Measurements from ENCODE around the gene POLR2A.
A peak's percentile ranks its signal among the peaks of the same experiment; 100 is the strongest.
"Not testable (repeated sequence)": the region's sequence is repeated elsewhere in the genome, so short reads cannot be mapped to it uniquely, and the experiment has no call there.

Gene POLR2A

DNA sequence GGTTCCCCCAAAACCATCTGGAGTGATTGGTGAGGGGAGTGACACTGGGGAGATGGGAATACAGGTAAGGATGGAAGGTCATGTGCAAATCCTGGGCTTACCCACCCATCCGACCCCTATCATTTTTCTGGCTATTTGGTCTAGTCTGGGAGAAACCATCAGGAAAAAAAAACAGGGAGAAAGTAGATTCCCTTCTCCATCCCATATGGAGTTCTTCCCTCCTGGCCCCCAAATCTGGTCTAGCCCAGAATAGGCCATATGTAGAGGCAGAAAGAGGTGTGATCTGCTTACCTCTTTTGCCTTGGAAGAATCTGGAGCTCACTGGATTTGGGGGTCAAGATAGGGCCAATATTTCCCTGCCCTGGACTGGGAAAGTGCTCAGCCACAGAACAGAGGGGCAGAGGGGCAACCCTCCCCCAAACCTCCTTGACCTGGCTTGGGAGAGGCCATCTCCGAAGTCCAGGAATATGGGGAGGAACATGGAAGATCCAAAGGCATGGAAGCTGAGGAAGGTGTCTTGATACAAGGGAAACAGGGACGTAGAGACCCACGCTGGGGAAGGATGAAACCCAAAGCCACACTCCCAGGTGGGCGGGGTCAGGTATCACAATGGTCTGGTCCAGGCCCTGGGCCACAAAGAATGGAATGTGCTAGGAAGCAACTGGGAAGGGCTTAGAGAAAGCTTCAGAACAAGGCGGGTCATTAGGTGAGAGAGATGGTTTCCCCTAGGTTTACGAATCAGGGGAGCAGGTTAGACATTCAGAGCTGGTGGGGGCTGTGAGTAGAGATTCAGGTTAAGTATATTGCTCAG lies 23.1 kb upstream of the POLR2A start:
- no peak for DNase-seq

GRCh38 chr17:7462474-7463371 lies 21.4 kb upstream of the POLR2A start:
- DNase-seq = no peak

GRCh38 chr17:7463372-7463846 lies 20.8 kb upstream of the POLR2A start:
- no peak for DNase-seq

DNA sequence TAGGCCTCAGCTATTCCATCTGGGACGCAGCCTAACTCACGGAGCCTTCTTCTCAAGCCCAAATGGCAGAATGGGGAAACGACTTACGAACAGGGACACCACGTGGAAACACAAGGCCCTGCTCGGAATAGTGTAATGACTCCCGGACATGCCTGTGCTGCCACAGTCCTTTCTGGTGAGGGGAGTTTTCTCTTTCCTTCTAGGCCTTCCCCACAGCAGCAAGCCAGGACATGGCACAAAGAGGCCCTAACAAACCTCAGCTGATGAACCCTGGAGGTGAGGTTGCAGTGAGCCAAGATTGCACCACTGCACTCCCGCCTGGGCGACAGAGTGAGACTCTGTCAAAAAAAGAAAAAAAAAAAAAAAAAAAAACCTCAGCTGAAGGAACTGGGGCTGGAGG lies 20.1 kb upstream of the POLR2A start:
- no peak for DNase-seq

GRCh38 chr17:7465597-7466275 lies 18.4 kb upstream of the POLR2A start:
- no peak for DNase-seq

GRCh38 chr17:7466318-7466638 lies 17.9 kb upstream of the POLR2A start:
- DNase-seq = no peak

DNA sequence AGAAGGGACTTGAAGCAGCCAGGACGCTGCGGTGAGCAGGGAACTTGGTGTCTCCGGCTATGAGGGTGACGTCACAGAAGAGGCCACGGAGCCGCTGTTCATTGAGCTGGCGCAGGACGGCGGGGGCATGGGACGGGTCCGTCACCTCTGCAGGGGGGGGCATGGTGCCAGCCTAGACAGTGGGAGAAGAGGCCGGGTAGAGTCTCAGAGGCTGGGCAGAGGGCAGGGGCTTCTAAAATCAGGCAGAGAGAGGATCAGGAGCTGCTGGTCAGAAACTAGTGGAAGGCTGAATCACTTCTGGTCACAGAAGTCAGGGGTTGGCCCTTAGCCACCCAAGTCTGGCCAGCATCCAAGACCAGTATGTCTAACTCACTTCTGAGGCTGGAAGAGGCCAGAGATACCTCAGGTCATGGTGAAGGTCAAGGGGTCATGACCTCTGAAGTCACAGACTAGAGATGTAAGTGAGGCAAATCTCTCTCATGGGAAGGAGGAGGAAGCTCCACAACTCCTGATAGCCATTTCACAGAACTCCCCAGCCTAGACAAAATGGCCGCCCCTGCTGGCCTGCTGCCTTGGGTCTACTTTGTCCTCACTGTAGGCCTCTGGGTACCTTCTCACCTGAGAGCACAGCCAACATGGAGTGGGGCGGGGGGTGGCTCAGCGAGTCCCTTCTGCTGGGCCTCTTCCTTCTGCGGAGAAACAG lies 17.4 kb upstream of the POLR2A start:
- DNase-seq = no peak

- no peak for DNase-seq
Measured at GRCh38 chr17:7467498-7467897, 16.7 kb upstream of the POLR2A start.

DNA sequence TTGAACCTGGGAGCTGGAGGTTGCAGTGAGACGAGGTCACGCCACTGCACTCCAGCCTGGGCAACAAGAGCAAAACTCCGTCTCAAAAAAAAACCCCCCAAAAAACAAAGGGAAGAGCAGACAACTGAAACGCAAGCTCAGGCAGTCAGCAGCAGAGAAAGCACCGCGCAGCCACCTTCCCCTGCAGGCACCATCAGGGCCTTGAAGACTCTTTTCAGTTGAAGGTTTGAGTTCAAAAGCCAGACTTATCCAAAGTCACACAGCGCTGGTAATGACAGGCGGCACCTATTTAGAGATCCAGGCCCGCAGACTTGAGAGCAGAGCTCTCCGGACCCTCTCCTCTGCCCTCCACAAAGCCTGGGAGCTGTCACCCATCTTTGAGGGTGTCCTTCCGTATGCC lies 15.9 kb upstream of the POLR2A start:
- no peak for DNase-seq

DNA sequence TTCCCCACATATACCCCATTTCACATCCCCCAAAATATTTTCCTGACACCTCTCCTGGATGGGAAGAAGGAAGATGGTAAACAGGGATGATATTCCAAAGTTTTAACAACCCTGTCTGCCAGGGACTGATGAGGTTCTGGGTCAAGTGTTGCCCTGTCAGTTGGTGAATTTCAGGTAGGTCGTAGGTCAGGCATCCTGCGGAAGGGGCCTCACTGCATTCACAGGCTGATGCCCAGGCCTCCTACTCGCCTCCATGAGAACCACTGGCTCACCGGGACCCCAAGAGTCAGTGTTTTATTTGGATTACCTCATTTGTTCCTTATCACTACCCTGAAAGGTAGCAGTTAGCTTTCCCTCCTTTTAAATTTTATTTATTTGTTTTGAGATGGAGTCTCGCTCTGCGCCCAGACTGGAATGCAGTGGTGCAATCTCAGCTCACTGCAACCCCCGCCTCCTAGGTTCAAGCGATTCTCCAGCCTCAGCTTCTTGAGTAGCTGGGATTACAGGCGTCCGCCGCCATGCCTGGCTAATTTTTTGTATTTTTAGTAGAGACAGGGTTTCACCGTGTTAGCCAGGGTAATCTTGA lies 15.3 kb upstream of the POLR2A start:
- no peak for DNase-seq

DNA sequence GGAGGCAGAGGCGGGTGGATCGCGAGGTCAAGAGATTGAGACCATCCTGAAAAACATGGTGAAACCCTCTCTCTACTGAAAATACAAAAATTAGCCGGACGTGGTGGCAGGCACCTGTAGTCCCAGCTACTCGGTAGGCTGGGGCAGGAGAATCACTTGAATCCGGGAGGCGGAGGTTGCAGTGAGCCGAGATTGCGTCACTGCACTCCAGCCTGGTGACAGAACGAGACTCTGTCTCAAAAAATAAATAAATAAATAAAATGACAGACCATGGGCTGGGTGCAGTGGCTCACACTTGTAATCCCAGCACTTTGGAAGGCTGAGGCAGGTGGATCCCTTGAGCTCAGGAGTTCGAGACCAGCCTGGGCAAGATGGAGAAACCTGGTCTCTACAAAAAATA lies 14.3 kb upstream of the POLR2A start:
- not testable (repeated sequence) for DNase-seq

DNA sequence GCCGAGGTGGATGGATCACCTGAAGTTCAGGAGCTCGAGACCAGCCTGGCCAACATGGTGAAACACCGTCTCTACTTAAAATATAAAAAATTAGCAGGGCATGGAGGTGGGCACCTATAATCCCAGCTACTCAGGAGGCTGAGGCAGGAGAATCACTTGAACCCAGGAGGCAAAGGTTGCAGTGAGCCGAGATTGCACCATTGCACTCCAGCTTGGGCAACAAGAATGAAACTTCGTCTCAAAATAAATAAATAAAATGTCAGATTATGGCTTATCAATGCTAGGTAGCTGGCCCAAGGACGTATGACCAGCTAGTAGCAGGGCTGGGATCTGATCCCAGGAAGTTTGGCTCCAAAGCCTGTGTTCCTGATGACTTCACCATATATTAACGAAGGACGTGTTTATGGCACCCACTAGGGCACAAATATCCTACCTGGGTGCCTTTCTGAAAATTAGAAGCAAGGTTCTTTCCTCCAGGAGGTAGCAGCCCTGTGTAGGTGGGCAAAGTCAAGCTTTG lies 13.7 kb upstream of the POLR2A start:
- not testable (repeated sequence) for DNase-seq

DNA sequence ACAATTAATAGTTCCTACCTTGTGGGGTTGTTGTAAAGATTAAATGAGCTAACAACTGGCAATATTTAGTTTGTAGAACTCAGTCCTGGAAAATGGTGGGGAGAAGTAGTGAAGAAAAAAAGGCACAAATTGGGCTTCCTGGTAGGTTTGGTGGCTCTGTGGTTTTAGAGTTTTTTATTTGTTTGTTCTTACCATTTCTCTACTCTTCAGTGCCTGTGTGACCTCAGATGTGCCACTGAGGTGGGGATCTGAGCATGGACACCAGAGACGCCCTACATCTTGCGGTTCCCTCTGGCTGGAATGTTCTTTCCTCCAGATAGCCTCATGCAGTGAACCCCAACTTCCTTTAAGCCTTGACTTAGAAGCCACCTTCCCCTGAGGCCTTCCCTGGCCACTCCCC lies 12.4 kb upstream of the POLR2A start:
- no peak for DNase-seq

DNA sequence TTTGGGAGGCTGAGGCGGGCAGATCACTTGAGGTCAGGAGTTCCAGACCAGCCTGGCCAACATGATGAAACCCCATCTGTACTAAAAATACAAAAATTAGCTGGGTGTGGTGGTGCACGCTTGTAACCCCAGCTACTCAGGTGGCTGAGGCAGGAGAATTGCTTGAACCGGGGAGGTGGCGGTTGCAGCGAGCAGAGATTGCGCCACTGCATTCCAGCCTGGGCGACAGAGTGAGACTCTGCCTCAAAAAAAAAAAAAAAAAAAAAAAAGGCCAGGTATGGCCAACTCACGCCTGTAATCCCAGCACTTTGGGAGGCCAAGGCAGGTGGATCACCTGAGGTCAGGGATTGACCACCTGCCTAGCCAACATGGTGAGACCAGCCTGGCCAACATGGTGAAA lies 9.4 kb upstream of the POLR2A start:
- not testable (repeated sequence) for DNase-seq

GRCh38 chr17:7475764-7476422 lies 8.3 kb upstream of the POLR2A start:
- no peak for DNase-seq

GRCh38 chr17:7476494-7476893 lies 7.7 kb upstream of the POLR2A start:
- no peak for DNase-seq

DNA sequence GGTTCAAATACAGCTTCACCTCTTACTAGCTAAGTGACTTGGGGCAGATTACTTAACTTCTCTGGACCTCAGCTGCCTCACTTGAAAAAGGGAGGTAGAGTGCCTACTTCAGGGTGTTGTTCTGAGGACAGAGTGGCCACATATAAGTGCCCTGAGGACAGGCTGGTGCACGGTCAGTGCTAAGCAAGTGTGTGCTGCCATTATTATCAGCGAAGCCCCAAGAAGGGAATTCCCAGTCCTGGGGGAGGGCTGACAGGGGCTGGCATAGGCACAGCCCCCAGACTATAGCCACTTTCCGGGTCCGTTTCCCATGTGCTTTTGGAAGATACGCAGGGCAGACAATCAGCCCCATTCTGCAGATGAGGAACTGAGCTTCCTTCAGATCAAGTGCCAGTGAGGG lies 7.2 kb upstream of the POLR2A start:
- no peak for DNase-seq

DNA sequence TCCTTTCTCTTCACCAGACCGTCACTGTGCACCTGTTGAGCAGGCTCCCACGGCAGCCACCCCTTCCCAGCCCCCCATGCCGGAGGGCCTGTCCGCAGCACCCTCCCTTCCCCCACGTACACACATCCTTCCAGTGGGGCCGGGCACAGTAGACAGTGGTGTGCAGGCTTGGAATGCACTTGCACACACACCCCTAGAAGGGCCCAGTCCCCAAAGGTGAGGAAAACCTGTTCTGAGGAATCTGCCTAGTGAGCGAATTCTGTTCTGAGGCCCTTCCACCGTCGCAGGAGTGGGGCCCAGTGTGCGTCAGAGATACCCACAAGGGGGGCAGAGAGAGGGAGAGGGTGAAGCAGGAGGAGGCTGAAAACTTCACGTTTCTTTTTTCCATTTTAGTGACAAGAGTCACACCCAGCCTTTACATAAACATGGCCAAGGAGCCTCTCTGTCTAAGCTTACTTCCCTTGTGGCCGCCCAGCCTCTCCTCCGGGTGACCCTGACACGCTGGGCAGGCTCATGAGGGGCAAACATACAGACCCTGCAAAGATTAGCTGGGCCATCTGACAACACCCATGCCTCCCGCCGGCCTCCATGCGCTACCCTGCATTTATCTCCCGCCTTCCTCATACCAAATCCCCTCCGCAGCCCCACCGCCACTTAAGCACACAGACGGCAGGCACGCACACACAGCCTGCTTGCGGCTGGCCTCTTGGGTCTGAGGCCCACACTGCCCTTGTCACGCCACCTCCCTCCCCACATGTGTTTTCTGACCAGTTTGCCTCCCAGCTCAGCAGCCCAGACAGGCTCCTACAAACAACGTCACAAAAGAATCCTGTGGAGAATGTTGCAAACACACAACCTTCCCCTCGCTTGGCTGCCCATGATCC lies 6.5 kb upstream of the POLR2A start:
- peak; percentile 45 for DNase-seq

GRCh38 chr17:7478276-7479212 lies 5.6 kb upstream of the POLR2A start:
- peak; percentile 70 for DNase-seq

All from stimulated activated CD4-positive, alpha-beta T cell treated with anti-CD3 and anti-CD28 coated beads, Interleukin-15, amount 100 ng/mL, for 24 hours (primary cell).